Measurements from ENCODE around the gene P2RX3. TPM values are rescaled to one million over a fixed set of nuclear protein-coding genes. Genes with fewer than 3 reads are reported as not detected.

Gene P2RX3
- total and polyA plus RNA-seq, 2 of the 8 experiments (the other 6 are each of a cell fraction or from before 2014, with no cell fraction given) = 0.45 to 0.47 TPM

DNA sequence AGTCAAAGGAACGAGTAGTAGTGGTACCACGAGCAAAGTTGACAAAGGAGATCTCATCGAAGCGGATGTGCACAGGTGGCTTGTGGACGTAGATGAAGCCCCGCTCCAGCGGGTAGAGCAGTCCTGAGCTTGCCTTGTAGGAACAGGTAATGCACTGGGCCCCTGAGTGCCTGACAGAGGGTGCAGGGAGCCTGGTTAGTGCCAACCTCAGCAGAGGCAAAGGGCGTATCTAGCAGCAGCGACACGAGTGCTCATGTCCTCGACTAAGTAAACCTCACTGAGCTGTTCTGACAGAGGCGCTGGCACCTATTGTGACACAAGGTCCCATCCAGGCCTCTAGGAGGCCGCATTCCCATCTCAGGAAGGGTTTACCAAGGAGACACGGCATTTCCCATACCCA lies 6.4 kb upstream of the P2RX3 start (continued):
- TF ChIP-seq, protein P1, sequence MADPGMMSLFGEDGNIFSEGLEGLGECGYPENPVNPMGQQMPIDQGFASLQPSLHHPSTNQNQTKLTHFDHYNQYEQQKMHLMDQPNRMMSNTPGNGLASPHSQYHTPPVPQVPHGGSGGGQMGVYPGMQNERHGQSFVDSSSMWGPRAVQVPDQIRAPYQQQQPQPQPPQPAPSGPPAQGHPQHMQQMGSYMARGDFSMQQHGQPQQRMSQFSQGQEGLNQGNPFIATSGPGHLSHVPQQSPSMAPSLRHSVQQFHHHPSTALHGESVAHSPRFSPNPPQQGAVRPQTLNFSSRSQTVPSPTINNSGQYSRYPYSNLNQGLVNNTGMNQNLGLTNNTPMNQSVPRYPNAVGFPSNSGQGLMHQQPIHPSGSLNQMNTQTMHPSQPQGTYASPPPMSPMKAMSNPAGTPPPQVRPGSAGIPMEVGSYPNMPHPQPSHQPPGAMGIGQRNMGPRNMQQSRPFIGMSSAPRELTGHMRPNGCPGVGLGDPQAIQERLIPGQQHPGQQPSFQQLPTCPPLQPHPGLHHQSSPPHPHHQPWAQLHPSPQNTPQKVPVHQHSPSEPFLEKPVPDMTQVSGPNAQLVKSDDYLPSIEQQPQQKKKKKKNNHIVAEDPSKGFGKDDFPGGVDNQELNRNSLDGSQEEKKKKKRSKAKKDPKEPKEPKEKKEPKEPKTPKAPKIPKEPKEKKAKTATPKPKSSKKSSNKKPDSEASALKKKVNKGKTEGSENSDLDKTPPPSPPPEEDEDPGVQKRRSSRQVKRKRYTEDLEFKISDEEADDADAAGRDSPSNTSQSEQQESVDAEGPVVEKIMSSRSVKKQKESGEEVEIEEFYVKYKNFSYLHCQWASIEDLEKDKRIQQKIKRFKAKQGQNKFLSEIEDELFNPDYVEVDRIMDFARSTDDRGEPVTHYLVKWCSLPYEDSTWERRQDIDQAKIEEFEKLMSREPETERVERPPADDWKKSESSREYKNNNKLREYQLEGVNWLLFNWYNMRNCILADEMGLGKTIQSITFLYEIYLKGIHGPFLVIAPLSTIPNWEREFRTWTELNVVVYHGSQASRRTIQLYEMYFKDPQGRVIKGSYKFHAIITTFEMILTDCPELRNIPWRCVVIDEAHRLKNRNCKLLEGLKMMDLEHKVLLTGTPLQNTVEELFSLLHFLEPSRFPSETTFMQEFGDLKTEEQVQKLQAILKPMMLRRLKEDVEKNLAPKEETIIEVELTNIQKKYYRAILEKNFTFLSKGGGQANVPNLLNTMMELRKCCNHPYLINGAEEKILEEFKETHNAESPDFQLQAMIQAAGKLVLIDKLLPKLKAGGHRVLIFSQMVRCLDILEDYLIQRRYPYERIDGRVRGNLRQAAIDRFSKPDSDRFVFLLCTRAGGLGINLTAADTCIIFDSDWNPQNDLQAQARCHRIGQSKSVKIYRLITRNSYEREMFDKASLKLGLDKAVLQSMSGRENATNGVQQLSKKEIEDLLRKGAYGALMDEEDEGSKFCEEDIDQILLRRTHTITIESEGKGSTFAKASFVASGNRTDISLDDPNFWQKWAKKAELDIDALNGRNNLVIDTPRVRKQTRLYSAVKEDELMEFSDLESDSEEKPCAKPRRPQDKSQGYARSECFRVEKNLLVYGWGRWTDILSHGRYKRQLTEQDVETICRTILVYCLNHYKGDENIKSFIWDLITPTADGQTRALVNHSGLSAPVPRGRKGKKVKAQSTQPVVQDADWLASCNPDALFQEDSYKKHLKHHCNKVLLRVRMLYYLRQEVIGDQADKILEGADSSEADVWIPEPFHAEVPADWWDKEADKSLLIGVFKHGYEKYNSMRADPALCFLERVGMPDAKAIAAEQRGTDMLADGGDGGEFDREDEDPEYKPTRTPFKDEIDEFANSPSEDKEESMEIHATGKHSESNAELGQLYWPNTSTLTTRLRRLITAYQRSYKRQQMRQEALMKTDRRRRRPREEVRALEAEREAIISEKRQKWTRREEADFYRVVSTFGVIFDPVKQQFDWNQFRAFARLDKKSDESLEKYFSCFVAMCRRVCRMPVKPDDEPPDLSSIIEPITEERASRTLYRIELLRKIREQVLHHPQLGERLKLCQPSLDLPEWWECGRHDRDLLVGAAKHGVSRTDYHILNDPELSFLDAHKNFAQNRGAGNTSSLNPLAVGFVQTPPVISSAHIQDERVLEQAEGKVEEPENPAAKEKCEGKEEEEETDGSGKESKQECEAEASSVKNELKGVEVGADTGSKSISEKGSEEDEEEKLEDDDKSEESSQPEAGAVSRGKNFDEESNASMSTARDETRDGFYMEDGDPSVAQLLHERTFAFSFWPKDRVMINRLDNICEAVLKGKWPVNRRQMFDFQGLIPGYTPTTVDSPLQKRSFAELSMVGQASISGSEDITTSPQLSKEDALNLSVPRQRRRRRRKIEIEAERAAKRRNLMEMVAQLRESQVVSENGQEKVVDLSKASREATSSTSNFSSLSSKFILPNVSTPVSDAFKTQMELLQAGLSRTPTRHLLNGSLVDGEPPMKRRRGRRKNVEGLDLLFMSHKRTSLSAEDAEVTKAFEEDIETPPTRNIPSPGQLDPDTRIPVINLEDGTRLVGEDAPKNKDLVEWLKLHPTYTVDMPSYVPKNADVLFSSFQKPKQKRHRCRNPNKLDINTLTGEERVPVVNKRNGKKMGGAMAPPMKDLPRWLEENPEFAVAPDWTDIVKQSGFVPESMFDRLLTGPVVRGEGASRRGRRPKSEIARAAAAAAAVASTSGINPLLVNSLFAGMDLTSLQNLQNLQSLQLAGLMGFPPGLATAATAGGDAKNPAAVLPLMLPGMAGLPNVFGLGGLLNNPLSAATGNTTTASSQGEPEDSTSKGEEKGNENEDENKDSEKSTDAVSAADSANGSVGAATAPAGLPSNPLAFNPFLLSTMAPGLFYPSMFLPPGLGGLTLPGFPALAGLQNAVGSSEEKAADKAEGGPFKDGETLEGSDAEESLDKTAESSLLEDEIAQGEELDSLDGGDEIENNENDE (IDR thresholded peaks at IDR 0.05; ENCODE audit: insufficient replicate concordance, low read length) = no peak
- no peak for TF ChIP-seq NRF1 (IDR thresholded peaks at IDR 0.05; ENCODE audit: low read depth, low read length)
- TF ChIP-seq EP300 (IDR thresholded peaks at IDR 0.05; ENCODE audit: borderline replicate concordance in 1 of 2, low read depth in 2 of 2, low read length in 2 of 2) = no peak
- TF ChIP-seq PHF8 (conservative IDR thresholded peaks at IDR 0.05; ENCODE audit: low read depth, low read length) = no peak
- no peak for TF ChIP-seq SIRT6 (IDR thresholded peaks at IDR 0.05; ENCODE audit: low read length)
- TF ChIP-seq TAF1 (IDR thresholded peaks at IDR 0.05; ENCODE audit: low read depth, low read length) = no peak
- no peak for TF ChIP-seq SUZ12 (IDR thresholded peaks at IDR 0.05; ENCODE audit: low read length)

All from H1 (cell line).